ENCODE results near the gene C21orf91. TPM values are rescaled to one million over a fixed set of nuclear protein-coding genes. Genes with fewer than 3 reads are reported as not detected.

The C21orf91 gene
- total RNA-seq, 1 experiment from 2014 or later: 30.5 TPM

DNA sequence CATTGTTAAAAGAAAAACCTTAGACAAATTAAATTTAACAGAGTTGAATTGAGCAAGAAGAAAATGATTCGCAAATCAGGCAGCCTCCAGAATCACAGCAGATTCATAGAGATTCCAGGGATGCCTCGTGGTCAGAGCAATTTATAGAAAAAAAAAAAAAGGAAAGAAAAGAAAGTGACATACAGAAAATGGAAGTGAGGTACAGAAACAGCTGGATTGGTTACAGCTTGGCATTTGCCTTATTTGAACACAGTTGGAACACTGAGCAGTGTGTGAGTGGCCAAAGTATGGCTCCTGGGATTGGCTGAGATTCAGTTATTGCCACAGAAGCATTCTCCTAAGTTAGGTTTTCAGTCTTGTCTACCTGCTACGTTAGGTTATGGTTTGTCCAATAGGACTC lies 9.1 kb upstream of the C21orf91 start:
- CTCF ChIA-PET: interaction anchor here (1.2 kb wide), 1 partner anchor 96 kb away, joined by 4 read pairs; no protein-coding TSS in a partner anchor
- Mint-ChIP-seq H3K9me3 (peaks cover 18% of the 10 kb centered on the region), H3K4me1 (peaks cover 30% of the 10 kb centered on the region), H3K4me3 (no peak overlapping the region), H3K27ac (no peak overlapping the region), H3K27me3 (ENCODE audit: low read depth) (no peaks in the 10 kb centered on the region), H3K36me3 (peaks cover 3% of the 10 kb centered on the region; the same call in 1 of the 2 replicates)
- POLR2A ChIA-PET: no interaction called here
- DNase-seq (ENCODE audit: low spot score) (no peak), ATAC-seq (no peak)
- no peak for TF ChIP-seq ZNF138 (CRISPR knock-in tag; conservative IDR thresholded peaks at IDR 0.05)
- TF ChIP-seq ZNF396 (CRISPR knock-in tag; IDR thresholded peaks at IDR 0.05; ENCODE audit: borderline replicate concordance): no peak
- TF ChIP-seq, protein P1, sequence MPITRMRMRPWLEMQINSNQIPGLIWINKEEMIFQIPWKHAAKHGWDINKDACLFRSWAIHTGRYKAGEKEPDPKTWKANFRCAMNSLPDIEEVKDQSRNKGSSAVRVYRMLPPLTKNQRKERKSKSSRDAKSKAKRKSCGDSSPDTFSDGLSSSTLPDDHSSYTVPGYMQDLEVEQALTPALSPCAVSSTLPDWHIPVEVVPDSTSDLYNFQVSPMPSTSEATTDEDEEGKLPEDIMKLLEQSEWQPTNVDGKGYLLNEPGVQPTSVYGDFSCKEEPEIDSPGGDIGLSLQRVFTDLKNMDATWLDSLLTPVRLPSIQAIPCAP (CRISPR knock-in tag; IDR thresholded peaks at IDR 0.05): no peak
- TF ChIP-seq, protein P2, sequence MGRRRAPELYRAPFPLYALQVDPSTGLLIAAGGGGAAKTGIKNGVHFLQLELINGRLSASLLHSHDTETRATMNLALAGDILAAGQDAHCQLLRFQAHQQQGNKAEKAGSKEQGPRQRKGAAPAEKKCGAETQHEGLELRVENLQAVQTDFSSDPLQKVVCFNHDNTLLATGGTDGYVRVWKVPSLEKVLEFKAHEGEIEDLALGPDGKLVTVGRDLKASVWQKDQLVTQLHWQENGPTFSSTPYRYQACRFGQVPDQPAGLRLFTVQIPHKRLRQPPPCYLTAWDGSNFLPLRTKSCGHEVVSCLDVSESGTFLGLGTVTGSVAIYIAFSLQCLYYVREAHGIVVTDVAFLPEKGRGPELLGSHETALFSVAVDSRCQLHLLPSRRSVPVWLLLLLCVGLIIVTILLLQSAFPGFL (CRISPR knock-in tag; IDR thresholded peaks at IDR 0.05; ENCODE audit: borderline replicate concordance): no peak
- TF ChIP-seq, protein P3, sequence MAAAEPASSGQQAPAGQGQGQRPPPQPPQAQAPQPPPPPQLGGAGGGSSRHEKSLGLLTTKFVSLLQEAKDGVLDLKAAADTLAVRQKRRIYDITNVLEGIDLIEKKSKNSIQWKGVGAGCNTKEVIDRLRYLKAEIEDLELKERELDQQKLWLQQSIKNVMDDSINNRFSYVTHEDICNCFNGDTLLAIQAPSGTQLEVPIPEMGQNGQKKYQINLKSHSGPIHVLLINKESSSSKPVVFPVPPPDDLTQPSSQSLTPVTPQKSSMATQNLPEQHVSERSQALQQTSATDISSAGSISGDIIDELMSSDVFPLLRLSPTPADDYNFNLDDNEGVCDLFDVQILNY (CRISPR knock-in tag; IDR thresholded peaks at IDR 0.05): no peak
- TF ChIP-seq, protein P4, sequence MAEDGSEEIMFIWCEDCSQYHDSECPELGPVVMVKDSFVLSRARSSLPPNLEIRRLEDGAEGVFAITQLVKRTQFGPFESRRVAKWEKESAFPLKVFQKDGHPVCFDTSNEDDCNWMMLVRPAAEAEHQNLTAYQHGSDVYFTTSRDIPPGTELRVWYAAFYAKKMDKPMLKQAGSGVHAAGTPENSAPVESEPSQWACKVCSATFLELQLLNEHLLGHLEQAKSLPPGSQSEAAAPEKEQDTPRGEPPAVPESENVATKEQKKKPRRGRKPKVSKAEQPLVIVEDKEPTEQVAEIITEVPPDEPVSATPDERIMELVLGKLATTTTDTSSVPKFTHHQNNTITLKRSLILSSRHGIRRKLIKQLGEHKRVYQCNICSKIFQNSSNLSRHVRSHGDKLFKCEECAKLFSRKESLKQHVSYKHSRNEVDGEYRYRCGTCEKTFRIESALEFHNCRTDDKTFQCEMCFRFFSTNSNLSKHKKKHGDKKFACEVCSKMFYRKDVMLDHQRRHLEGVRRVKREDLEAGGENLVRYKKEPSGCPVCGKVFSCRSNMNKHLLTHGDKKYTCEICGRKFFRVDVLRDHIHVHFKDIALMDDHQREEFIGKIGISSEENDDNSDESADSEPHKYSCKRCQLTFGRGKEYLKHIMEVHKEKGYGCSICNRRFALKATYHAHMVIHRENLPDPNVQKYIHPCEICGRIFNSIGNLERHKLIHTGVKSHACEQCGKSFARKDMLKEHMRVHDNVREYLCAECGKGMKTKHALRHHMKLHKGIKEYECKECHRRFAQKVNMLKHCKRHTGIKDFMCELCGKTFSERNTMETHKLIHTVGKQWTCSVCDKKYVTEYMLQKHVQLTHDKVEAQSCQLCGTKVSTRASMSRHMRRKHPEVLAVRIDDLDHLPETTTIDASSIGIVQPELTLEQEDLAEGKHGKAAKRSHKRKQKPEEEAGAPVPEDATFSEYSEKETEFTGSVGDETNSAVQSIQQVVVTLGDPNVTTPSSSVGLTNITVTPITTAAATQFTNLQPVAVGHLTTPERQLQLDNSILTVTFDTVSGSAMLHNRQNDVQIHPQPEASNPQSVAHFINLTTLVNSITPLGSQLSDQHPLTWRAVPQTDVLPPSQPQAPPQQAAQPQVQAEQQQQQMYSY (CRISPR knock-in tag; IDR thresholded peaks at IDR 0.05): no peak
- no peak for TF ChIP-seq TEAD1 (CRISPR knock-in tag; IDR thresholded peaks at IDR 0.05)
- no peak for TF ChIP-seq ZNF416 (CRISPR knock-in tag; IDR thresholded peaks at IDR 0.05)

DNA sequence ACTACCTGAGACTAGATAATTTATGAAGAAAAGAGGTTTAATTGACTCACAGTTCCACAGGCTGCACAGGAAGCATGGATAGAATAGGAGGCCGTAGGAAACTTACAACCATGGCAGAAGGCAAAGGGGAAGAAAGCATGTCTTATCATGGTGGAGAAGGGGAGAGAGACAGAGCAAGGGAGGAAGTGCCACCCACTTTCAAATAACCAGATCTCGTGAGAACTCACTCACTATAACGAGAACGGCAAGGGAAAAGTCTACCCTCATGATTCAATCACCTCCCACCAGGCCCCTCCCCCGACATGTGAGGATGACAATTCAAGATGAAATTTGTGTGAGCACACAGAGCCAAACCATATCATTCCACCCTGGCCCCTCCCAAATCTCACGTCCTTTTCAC lies 4.7 kb upstream of the C21orf91 start:
- Mint-ChIP-seq H3K9me3 (peaks cover 18% of the 10 kb centered on the region), H3K4me1 (peaks cover 43% of the 10 kb centered on the region), H3K27me3 (ENCODE audit: low read depth) (no peaks in the 10 kb centered on the region), H3K36me3 (peaks cover 3% of the 10 kb centered on the region; the same call in 1 of the 2 replicates), H3K27ac (no peak overlapping the region), H3K4me3 (no peak overlapping the region)
- no peak for ATAC-seq
- no peak for DNase-seq (ENCODE audit: low spot score)
- CTCF ChIA-PET: no interaction called here
- POLR2A ChIA-PET: no interaction called here
- no peak for TF ChIP-seq NR3C1 (CRISPR knock-in tag; conservative IDR thresholded peaks at IDR 0.05; ENCODE audit: low read depth)
- TF ChIP-seq, protein P4 (CRISPR knock-in tag; IDR thresholded peaks at IDR 0.05): no peak
- TF ChIP-seq, protein P5, sequence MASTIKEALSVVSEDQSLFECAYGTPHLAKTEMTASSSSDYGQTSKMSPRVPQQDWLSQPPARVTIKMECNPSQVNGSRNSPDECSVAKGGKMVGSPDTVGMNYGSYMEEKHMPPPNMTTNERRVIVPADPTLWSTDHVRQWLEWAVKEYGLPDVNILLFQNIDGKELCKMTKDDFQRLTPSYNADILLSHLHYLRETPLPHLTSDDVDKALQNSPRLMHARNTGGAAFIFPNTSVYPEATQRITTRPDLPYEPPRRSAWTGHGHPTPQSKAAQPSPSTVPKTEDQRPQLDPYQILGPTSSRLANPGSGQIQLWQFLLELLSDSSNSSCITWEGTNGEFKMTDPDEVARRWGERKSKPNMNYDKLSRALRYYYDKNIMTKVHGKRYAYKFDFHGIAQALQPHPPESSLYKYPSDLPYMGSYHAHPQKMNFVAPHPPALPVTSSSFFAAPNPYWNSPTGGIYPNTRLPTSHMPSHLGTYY (CRISPR knock-in tag; IDR thresholded peaks at IDR 0.05): no peak
